Right renal pelvis (tissue), 4 donors: ENCODE measurements around the gene KIF3A. TPM values are rescaled to one million over a fixed set of nuclear protein-coding genes. Genes with fewer than 3 reads are reported as not detected.

Experiments used
- DNase-seq, 4 donors: peaks; one replicate each; pipeline ENCODE4 v3.0.0-alpha.2; 2013; ENCODE audit warnings: low read depth in 4 of 4, low spot score in 3 of 4, missing footprints in 1 of 4
- polyA plus RNA-seq, 4 donors: library from polyadenylated mRNA; unstranded; fragments of 120-200 nt; gene quantifications; one replicate each; pipeline ENCODE4 v1.2.1, GENCODE V29; 2013; ENCODE audit not compliant: insufficient read length in 4 of 4

Gene KIF3A
- 10 to 100 TPM; 18.6 to 21.2 (median 20.6) TPM for polyA plus RNA-seq

DNA sequence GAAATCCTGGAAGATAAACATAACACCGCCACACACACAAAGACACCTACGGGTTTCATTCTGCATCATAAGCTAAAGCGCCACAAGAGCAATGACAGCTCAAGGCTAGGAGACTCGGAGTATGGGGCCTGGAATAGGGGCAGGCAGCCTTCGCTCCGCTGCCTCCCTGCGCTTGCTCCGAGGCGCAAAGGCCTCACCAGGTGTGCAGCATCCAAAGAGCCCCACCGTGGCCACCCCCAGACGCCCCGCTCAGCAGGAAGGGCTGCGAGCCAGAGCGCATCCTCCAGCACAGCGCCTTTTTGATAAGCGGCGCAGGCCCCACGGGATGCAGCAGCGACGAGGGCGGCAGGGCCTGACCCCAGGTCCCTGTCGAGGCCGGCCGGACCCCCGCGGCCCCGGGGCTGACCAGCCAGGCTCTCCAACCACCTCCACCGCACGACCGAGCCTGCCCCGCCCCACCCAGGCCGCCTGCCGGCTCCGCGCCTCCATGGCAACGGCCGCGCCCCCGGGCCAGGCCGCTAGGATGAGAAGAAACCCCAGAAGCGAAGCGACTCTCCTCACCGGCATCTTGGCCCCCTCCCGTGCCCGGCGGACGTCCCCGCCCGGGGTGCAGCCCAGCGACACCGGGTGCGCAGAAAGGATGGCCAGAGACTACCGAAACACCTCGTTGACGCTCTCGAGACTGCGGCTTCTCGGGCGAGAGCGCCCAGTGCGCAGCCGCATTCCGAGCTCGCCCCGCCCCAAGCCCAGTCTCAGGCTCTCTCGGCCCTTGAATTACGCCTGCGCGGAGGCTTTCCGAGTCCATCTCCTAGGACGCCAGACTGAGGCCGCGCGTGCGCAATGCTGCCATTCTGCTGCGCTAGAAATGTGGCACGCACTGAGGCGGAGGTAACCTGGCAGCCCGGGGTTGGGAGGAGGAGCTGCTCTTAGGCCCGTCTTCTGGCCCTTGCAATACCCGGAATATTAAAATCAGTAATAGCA is at the start of gene KIF3A:
Gene KIF3A, minus strand, starts transcription at position 694 of the 981 bp plus-strand sequence. Its CDS starts 127 bp downstream, at position 567.
- DNase-seq, result peak; percentile 74 to 87 (median 83)

DNA sequence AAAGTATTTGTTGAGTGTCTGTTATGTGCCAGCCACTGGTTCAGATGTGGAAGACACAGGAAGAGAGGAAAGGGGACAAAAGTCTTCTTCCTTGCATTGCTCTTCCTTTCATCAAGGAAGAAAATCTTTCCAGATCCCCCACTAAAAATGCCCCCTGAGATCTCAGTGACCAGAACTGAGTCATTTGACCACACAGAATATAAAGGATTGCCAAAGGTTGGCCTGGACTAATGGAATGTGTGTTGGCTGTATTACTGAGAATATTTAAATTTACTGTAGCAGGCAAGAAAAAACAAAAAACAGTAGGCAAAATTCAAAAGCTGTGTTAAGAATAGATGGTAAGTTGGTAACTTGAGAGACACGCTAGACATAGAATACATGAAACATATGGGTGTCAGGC is 49.7 kb upstream of the KIF3A start:
- no peak for DNase-seq

DNA sequence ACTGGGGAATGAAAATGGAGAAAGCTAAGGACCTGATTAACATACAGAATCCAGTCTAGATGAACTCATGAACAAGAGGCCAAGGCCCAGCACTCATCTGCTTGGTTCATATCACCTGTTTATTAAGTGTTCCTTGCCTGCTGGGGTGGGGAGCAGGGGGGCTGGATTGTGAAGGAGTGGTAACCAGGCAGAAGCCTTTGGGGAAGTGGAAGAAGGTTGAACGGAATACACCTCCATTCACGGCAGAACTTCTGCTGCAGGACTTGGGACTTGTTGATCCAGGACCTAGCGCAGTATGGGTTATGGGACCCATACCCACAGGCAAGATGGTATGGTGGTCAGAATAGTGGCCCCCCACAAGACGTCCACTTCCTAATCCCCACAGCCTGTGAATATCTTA is 48.5 kb upstream of the KIF3A start:
- no peak for DNase-seq

DNA sequence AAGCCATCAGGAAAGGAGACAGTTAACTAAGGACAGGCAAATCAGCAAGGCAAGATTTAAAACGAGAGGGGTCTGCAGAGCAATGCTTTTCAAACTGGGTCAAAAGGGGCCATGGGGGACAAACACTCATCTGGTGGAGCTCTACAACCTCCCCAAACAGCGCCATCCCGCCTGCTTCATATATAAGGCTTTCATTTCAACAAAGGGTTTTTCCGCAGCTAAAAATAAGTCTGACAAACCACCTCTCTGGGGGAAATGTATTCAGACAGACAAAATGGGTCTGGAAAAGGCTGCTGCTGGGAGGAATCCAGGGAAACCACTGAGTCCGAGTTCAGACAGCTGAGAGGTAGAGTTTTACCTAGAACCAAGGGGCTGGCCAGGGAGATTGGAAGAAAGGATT is 48.0 kb upstream of the KIF3A start:
- DNase-seq, result no peak

DNA sequence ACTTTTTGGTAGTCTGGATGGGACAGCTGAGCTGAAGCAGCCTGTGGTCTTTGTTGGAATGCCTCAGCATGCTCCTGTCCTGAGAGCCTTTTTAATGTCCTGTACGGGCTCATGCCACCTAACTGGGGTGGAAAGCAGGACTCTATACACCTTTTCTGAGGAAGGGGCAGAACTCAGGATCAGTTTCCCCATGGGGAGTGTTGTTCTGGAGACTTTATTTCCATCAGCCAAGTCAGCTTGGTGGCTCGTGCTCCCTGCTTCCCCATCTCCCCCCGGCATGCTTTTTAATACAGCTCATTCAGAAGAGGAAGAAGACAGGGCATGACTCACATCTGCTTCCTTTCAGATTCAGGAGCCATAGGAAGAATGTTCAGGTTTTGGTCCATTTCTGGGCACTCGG is 44.8 kb upstream of the KIF3A start:
- no peak for DNase-seq

DNA sequence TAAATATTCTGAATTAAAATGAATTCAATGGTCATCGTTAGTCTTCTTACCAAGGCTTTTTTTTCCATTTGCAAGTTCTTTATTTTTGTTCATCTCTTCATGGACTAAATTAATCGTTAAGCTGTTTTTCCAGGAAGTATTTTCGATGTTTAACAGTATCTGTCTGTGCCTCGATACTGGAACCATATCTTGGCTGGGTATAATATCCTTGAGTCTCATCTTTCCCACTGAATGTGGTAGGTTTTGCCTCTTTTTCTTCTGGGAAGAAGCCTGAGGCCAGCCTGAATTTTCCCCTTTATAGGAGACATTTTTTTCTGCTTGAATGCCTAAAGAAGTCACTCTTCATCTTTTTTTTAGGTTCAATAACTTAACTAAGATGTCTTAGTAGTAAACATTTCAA is 43.7 kb upstream of the KIF3A start:
- no peak for DNase-seq

DNA sequence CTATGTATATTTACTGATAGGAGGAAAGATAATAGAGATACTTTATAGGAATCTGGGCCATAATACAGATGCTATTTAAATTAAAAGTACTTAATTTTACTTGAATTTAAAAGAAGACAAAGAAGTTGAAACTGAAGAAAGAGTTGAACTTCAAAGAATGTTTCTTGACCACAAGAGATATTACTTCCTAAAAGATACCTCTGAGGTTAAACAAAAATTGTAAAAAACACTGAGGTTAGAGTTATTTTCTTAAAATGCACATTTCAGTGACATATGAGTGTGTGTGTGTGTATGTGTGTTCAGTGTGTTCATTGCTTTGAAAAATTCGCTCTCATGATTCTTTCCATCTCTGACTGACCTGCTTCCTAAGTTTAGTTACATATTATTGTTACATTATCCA is 43.2 kb upstream of the KIF3A start:
- DNase-seq, result no peak

DNA sequence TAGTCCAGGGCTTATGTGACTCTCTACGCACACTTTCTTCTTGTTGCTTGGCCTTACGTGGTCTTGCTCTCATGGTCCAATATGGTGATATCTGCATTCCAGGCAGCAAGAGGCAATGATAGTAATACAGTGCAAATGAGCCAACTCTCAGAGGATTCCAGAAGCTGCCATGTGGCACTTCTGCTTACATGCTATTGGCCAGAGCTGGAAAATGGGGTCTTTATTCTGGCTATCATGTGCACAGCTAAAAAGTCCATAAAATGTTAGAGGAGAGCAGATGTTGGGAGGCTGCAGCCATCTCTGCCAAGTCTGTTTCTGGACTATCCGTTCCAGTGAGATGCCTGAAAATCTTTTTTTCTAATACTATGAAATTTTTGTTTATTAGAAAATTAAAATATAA is 42.6 kb upstream of the KIF3A start:
- no peak for DNase-seq

DNA sequence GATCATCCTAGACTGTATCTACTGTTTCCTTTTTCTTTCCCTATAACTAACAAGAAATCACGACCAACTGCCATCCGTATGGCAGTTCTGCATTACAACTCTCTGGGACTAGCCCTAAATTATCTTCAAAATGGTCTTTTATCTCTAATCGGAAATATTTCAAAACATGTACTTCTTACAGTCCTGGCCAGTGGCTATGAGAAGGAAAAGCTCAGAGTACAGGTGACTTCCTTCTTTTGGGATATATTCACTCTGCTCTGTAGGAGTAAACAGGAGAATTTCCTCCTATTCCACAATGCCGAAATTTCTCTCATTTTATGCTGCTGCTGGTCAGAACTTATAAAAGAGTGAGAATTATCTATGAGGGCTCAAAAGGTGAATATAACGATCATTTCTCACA is 41.5 kb upstream of the KIF3A start:
- no peak for DNase-seq

DNA sequence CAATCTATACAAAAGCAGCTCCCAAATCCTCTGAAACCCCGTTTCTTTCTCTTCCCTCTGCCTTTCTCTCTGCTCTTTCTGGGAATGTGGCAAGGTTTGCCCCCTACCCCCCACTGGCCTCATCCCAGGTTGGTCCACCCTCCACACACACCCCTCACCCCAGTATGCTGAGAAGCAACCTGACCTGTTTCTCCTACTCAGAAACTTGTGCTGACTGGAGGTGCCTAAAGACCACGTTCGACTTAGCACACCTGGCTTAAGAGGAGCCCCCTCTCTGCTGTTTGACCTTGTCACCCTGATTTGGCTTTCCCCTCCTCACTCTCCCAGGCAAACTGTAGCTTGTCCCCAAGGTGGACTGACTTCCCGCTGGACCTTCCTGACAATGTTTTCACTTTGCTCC is 40.8 kb upstream of the KIF3A start:
- no peak for DNase-seq

DNA sequence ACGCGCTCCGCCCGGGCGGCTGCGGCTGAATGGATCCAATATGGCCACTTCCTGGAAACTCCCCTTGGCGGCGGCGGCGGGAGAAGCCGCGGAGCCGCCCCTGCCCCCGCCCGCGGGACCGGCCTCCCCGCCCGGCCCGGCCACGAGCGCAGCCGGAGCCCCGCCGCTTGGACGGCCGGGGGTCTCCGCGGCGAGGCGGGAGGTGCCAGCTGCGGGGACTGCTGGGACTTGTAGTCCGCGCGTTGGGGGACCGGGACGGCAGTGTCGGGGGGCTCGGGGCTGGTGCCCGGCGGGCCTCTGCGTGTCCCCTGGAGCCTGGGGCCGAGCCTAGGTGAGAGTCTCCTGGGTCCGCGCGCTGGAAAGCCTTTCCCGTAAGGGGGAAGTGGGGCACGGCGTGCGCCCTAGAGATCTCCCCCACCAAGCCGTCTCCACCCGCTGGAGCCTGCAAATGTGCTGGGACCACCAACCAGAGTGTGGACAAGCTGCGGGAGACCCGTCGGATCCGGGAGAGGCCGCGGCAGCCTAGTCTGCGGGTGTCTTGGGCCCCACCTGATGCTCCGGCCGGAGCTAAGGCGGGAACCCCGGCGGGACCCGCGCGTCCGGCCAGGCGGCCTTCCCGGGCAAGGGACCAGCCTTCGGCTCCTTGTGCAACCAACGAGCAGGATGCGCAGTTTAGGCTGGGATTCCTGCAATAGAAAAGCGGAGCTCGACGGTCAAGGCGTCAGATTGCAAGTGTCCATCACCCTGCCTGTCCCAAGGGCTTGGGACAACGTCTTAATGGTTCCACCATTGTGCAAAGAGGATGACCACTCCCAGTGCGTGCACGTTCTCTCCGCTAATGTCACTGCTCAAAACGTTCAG is 40.1 kb upstream of the KIF3A start, which contains the start of gene SEPTIN8:
Gene SEPTIN8, minus strand, starts transcription at position 31 of the 861 bp plus-strand sequence. CDS start 102 bp downstream, outside the sequence.
- no peak for DNase-seq

DNA sequence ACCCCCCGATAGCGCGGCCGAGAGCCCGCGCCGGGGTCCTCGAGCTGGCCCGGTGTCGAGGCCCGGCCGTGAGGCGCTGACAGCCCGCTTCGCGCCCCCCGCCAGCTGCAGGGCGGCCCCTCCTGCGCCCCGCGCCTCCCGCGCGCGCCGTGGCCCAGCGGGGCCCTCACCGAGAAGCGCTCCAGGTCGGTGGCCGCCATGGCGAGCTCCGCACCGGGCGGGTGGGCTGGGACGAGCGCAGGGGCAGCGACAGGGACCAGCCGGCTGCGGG is 39.5 kb upstream of the KIF3A start:
- DNase-seq, result no peak

DNA sequence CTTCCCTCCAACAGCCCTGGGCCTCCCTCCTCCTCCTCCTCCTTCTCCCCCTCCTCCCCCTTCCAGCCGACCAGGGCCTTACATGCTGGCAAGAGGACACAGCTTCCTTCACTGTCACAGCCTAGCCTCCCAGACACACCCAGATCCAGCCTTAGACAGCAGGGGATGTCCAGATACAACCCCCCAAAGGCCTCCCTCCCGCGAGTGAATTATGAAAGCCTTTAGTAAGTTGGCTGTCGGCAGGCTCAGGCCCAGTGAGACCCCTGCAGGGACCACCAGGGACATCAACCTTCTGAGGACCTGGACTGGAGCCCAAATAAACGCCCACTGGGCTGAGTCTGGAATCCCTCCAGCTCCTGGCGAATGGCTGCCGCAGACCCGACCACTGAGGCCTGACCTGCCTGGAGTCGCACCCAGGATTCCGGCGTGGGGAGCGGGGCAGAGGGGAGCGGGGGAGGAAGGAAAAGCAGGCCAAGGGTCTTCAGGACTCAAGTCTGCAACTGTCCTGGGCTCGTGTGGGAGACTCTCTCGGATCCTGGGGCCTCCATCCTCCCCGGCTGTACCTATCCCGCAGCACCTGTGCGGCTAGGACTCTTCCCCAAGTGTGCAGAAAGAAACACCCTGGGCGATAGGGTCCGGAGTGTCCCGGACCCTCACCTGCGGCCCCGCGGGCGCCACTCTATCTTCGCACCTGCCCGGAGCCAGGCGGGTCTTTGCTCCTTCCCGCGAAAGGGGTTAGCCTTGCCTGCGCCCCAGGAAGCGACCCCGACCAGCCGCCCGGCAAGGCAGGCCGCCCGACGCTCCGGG is 39.0 kb upstream of the KIF3A start:
- no peak for DNase-seq

DNA sequence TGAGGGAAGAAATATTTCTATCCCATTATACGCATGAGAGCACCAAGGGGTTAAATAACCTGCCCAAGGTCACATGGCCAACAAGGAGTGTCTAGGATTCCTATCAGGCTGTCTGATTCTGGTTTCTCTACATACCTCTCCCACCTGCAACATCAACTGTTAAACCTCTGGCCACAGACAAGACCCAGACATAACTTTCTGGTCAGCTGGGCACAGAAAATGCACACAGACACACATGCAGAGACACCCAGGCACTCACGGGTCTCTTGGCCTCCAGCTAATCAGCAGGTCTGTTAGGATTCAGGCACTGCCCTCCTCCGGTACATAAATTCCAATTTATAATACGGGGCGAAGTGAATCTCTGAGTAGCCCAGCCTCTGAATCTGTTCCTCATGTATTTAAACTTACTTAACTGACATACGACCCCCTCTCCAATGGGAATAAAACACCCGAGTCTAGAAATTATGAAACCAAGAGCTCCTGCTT is 38.2 kb upstream of the KIF3A start:
- no peak for DNase-seq

DNA sequence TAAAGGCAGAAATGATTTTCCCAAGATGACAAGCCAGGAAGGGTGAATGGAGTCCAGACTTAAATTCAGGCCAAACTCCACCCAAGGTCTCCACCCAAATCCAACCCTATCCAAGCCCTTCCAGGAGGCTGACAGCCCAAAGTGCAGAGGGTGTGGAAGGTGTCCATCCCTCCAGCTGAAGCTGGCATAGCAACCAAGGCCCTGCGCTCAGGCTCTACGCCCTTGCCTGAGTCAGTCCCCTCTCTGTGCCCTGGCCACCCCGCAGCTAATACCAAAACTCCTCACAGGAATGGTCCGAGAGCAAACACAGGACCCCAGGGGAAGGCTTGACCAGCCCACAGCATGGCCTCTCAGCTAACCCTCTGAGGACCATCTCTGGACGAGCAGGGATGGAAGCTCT is 37.5 kb upstream of the KIF3A start:
- no peak for DNase-seq

DNA sequence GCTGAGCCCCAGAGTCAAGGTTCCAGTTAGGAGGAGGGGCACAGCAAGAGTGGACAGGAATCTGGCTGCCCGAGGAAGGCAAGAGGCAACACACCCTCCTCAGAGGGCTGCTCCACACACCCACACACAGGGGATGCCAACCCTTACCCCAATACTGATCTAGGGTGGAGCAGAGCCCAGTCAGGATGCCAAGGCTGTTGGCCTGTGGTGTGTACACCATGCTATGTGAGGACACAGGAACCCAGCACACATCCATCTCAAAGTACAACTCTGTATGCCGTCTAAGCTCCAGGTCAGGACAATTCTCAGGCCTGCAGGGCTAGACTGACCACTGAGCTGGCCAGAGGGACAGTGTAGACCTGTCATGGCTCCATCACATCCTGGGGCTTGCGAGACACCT is 37.1 kb upstream of the KIF3A start:
- no peak for DNase-seq

DNA sequence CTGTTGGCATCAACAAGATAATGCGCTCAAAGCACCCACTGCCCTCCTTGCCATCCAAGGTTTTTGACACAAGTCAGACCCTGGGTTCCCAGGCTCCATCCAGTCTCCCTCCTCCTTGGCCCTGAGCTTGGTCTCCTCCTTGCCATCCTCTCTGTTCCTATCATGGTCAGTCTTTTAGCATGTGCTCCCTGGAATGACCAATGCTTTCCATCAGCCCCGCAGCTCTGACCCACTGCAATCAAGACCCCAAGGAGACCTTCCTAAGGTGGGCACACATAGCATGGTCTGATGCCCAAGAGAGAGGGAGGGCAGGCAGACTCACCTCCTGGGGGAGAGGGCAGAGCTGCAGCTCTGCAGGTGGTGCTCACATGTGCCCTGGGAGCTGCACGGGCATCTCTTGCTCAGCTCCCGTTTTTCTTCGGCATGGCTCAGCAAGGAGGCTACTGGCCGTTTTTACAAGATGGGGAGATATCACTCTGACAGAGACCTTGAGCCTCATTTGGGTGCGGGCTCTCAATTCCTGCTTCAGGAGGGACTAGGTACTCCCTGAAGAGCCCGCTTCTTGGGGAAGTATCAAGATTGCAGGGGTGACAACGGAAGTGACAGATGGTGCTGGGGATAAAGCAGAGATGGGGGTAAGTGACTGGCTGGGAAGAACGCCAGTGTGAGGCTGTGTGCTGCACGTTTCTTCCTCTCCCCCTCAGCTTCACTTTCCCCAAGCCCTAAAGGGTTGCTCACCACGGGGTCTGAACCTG is 36.4 kb upstream of the KIF3A start:
- no peak for DNase-seq

DNA sequence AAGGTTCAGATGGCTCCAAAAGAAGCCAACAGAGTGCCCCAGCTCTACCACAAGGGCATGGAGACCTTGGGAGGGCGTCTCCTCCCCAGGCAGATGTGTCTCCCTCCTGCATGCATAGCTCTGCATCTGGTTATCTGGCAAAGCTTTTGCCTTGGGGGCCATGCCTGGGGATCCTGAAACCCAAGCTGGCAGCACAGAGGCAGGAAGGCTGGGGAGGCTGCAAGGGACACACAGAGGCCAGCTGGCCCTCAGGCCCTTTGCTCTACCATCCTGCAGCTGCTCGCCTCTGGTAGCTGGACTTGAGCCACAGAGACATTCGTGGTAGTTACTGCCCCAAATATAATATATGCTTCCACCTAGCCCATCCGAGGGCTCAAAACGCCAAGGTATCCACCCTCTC is 35.8 kb upstream of the KIF3A start:
- no peak for DNase-seq

DNA sequence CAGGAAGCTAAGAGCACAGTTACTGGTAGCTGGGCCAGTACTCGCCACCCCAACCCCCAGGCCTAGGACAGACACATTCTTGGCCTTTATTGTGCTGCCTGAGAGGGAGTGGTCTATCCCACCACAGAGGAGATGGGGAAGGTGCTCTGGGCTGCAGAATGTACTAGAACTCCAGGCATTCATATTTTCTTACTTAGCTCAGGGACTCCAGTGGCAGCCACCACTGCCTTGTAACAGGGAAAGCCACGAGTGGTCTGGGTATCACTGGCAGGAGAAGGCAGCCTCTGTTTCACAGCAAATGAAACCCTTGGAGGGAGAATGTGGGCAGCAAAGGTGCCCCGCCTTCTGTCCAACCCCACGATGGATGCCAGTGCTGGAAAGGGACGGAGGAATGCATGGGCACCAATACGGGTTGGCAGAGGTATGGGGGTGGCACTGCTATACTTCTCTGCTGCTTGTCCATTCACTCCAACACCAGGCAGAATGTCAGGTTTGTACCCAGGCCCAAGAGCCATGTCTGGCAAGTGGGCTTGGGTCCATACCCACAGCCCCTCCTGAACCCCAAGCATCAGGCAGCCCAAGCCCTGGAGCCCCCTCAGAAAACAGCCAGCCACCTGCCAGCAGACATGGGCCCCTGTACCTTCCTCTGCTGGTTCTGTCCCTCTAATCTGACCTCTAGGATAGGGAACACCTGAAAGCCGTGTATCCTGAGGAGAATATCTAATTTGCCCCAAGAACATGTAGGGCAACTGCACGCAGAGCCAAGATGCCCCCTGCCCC is 35.1 kb upstream of the KIF3A start:
- DNase-seq, result no peak
